GM12801 (cell line): Measurements from ENCODE around the gene ILF3.

Experiments
- CTCF ChIP-seq: IDR thresholded peaks from one replicate; pipeline ENCODE4 v1.5.1; 2011; ENCODE audit warnings: control low read depth; ENCODE audit not compliant: insufficient read length; ENCODE audit errors: extremely low read depth

The ILF3 gene

GRCh38 chr19:10669246-10669645, 15.1 kb downstream of the ILF3 start:
- no peak for TF ChIP-seq CTCF

- TF ChIP-seq CTCF: no peak
Measured at GRCh38 chr19:10670182-10670581, 16.0 kb downstream of the ILF3 start.

DNA sequence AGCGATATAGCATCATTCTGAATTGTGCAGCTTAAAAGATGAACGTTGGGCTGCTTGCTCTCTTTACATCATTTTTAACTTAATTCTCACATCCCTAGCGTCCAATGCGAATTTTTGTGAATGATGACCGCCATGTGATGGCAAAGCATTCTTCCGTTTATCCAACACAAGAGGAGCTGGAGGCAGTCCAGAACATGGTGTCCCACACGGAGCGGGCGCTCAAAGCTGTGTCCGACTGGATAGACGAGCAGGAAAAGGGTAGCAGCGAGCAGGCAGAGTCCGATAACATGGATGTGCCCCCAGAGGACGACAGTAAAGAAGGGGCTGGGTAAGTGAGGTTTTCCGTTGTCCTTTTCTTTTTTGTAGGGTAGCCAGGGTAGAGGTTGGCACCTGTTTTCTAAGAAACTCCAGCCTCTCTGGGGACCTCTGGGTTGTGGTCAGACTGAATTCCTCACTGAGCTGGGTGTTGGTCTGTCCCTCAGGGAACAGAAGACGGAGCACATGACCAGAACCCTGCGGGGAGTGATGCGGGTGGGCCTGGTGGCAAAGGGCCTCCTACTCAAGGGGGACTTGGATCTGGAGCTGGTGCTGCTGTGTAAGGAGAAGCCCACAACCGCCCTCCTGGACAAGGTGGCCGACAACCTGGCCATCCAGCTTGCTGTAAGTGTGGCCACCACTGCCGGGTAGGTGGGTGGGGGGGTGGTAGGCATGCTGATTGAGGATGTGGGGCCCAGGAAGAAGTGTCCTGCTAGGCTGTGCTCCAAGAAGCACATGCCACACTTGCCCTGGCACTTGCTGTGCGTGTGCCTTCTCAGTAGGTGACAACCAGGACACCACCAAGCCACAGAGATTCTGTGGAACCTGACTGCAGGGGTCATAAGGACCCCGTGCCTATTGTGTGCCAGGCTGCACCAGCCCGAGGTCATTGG, 17.0 kb downstream of the ILF3 start:
- no peak for TF ChIP-seq CTCF

- TF ChIP-seq CTCF: no peak
Measured at GRCh38 chr19:10677751-10678150, 23.6 kb downstream of the ILF3 start.

GRCh38 chr19:10678813-10679212, 24.7 kb downstream of the ILF3 start:
- no peak for TF ChIP-seq CTCF

- TF ChIP-seq CTCF: no peak
Measured at GRCh38 chr19:10679743-10680142, 25.6 kb downstream of the ILF3 start.

DNA sequence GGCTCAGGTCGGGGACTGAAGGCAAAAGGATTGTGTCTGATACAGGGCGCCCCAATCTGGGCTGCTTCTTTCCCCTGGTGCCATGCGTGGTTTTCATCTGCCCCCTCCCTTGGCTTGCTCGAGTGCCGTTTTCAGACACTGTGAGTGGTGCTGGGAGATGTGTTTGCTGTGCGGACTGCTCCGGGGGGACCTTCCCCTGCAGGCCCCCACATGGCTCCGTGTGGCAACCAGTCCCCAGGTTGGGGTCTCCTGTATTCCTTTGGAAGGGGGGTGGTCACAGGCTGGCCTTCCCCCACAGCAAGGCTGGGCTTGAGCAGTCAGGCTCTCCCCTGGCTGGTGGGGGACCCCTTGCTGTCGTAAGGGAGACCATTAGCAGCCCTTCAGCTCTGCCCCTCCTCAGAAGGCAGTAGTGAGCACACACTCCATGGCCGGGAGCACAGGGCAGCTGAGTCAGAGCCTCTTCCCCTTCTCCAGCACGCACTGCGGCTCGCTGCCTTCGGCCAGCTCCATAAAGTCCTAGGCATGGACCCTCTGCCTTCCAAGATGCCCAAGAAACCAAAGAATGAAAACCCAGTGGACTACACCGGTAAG, 26.5 kb downstream of the ILF3 start:
- TF ChIP-seq CTCF: no peak
